Amniotic stem cell (primary cell): Measurements from ENCODE around the gene TTC9.

ENCODE experiments used
- DNase-seq: peaks from one replicate; lab custom pipeline; 2025; lab: John Stamatoyannopoulos, UW

Gene TTC9

GRCh38 chr14:70641548-70642302 lies at the start of gene TTC9:
Gene TTC9, plus strand, starts transcription at chr14:70641916. Its CDS starts 214 bp downstream, at chr14:70642130.
- no peak for DNase-seq

GRCh38 chr14:70594461-70594860 lies 47.3 kb upstream of the TTC9 start:
- no peak for DNase-seq

- DNase-seq = no peak
Observed at GRCh38 chr14:70595443-70596185, 46.1 kb upstream of the TTC9 start.

- DNase-seq = no peak
Observed at GRCh38 chr14:70597731-70598130, 44.0 kb upstream of the TTC9 start.

GRCh38 chr14:70599345-70599744 lies 42.4 kb upstream of the TTC9 start:
- DNase-seq = no peak

GRCh38 chr14:70600382-70601157 lies 41.1 kb upstream of the TTC9 start, which contains the start of gene MED6:
Gene MED6, minus strand, starts transcription at chr14:70600655. Its CDS starts 18 bp downstream, at chr14:70600637.
- peak; percentile 88 for DNase-seq

GRCh38 chr14:70601162-70601561 lies 40.6 kb upstream of the TTC9 start:
- no peak for DNase-seq

- no peak for DNase-seq
Observed at GRCh38 chr14:70602254-70602653, 39.5 kb upstream of the TTC9 start.

- no peak for DNase-seq
Observed at GRCh38 chr14:70611216-70611615, 30.5 kb upstream of the TTC9 start.

- DNase-seq = no peak
Observed at GRCh38 chr14:70616646-70617045, 25.1 kb upstream of the TTC9 start.

GRCh38 chr14:70618314-70618713 lies 23.4 kb upstream of the TTC9 start:
- DNase-seq = no peak

- no peak for DNase-seq
Observed at GRCh38 chr14:70619708-70620107, 22.0 kb upstream of the TTC9 start.

- DNase-seq = no peak
Observed at GRCh38 chr14:70622111-70622712, 19.5 kb upstream of the TTC9 start.

- no peak for DNase-seq
Observed at GRCh38 chr14:70624972-70625371, 16.7 kb upstream of the TTC9 start.

- no peak for DNase-seq
Observed at GRCh38 chr14:70631948-70632347, 9.8 kb upstream of the TTC9 start.

- DNase-seq = no peak
Observed at GRCh38 chr14:70635971-70636595, 5.6 kb upstream of the TTC9 start.

GRCh38 chr14:70638416-70638815 lies 3.3 kb upstream of the TTC9 start:
- no peak for DNase-seq

GRCh38 chr14:70640938-70641547 lies 673 bp upstream of the TTC9 start:
- no peak for DNase-seq

GRCh38 chr14:70642303-70643235 lies 853 bp downstream of the TTC9 start:
- no peak for DNase-seq

GRCh38 chr14:70643967-70644366 lies 2.3 kb downstream of the TTC9 start:
- DNase-seq = no peak
